H1 (cell line): Measurements from ENCODE around the gene TBC1D22A. TPM values are rescaled to one million over a fixed set of nuclear protein-coding genes. Genes with fewer than 3 reads are reported as not detected.

Experiments
- CTCF ChIA-PET: fragments of 300-600 bp; sonication (Branson Sonifier 250); formaldehyde crosslinking; loops from one replicate; lab custom pipeline; 2021; ENCODE audit not compliant: partially characterized antibody; lab: Charles Lee
- POLR2A ChIA-PET: fragments of 300-600 bp; sonication (Branson Sonifier 250); formaldehyde crosslinking; loops from one replicate; lab custom pipeline; 2021; ENCODE audit warnings: inconsistent platforms; ENCODE audit not compliant: partially characterized antibody; lab: Charles Lee
- DNase-seq, 2 experiments: peaks; one replicate each; pipeline versions ENCODE4 v3.0.0 to v3.0.0-alpha.2; 2010 to 2022; ENCODE audit warnings: low spot score in 2 of 2, low read depth in 1 of 2, mixed read lengths in 1 of 2
- FAIRE-seq: peaks from 2 replicates; lab custom pipeline; 2011; peaks lifted over from hg19 to GRCh38; lab: Jason Lieb, UNC
- H2AFZ ChIP-seq: 2 replicates; pipeline ENCODE4 v1.8.1; 2012; ENCODE audit warnings: low read length, inconsistent platforms
- H2AK5ac ChIP-seq: 2 replicates; pipeline ENCODE4 v1.6.1; 2013; ENCODE audit warnings: low read depth, low read length
- H2BK120ac ChIP-seq: replicated peaks from 2 replicates; pipeline ENCODE3; 2013; ENCODE audit warnings: low read depth, low read length, inconsistent platforms
- H2BK12ac ChIP-seq: 2 replicates; pipeline ENCODE4 v1.6.1; 2013; ENCODE audit warnings: low read depth, low read length
- H2BK15ac ChIP-seq: 2 replicates; pipeline ENCODE4 v1.6.1; 2013; ENCODE audit warnings: low read length
- H2BK20ac ChIP-seq: 2 replicates; pipeline ENCODE4 v1.6.1; 2013; ENCODE audit warnings: low read length
- H2BK5ac ChIP-seq: 2 replicates; pipeline ENCODE4 v1.6.1; 2013; ENCODE audit warnings: low read depth, low read length
- H3K14ac ChIP-seq: 2 replicates; pipeline ENCODE4 v1.6.1; 2013; ENCODE audit warnings: inconsistent platforms; ENCODE audit not compliant: insufficient read length
- H3K18ac ChIP-seq: 2 replicates; pipeline ENCODE4 v1.6.1; 2013; ENCODE audit warnings: low read length; ENCODE audit errors: extremely low read depth
- H3K23ac ChIP-seq: 2 replicates; pipeline ENCODE4 v1.6.1; 2013; ENCODE audit warnings: inconsistent platforms; ENCODE audit not compliant: insufficient read length
- H3K23me2 ChIP-seq: 2 replicates; pipeline ENCODE4 v1.6.1; 2013; ENCODE audit warnings: low read depth, low read length
- H3K27ac ChIP-seq: 2 replicates; pipeline ENCODE4 v1.6.1; 2011; ENCODE audit warnings: low read depth, low read length, inconsistent platforms
- H3K27me3 ChIP-seq, 4 experiments: replicated peaks in 1 of 4; 1 replicate in 1 of 4; 2 replicates in 3 of 4; pipeline versions ENCODE4 v1.6.1 to v1.8.1; 2011 to 2013; ENCODE audit warnings: low read length in 3 of 4, mild to moderate bottlenecking in 3 of 4, inconsistent platforms in 2 of 4, mixed read lengths in 2 of 4, moderate library complexity in 1 of 4; ENCODE audit not compliant: control insufficient read depth in 3 of 4, insufficient read depth in 3 of 4; ENCODE audit errors: extremely low read depth in 1 of 4
- H3K36me3 ChIP-seq, 4 experiments: 2 replicates each; pipeline versions ENCODE4 v1.6.1 to v1.8.1; 2011 to 2013; ENCODE audit warnings: mild to moderate bottlenecking in 4 of 4, low read length in 3 of 4, moderate library complexity in 2 of 4, control low read depth in 1 of 4, inconsistent platforms in 1 of 4; ENCODE audit not compliant: insufficient read depth in 4 of 4, control insufficient read depth in 2 of 4
- H3K4ac ChIP-seq: replicated peaks from 2 replicates; pipeline ENCODE3; 2013; ENCODE audit warnings: low read length, low read depth, mixed read lengths, inconsistent platforms; ENCODE audit not compliant: insufficient read length
- H3K4me1 ChIP-seq, 4 experiments: replicated peaks in 1 of 4; 1 replicate in 1 of 4; 2 replicates in 3 of 4; pipeline versions ENCODE4 v1.6.1 to v1.8.1; 2011 to 2013; ENCODE audit warnings: low read length in 3 of 4, inconsistent platforms in 2 of 4, mixed read lengths in 1 of 4; ENCODE audit not compliant: insufficient read depth in 4 of 4, control insufficient read depth in 3 of 4
- H3K4me2 ChIP-seq, 2 experiments: 2 replicates each; pipeline versions ENCODE4 v1.6.1 to v1.8.1; 2011 to 2013; ENCODE audit warnings: low read depth in 2 of 2, low read length in 2 of 2, control low read depth in 1 of 2, inconsistent platforms in 1 of 2, mild to moderate bottlenecking in 1 of 2; ENCODE audit not compliant: insufficient read depth in 1 of 2
- H3K4me3 ChIP-seq, 4 experiments: fragments of 200-600, 300-600 bp in 1 of 4; sonication (generic), shearing (Covaris generic), sonication (Bioruptor Twin) in 1 of 4; 2 replicates each; pipeline versions ENCODE4 v1.5.1 to v1.8.1; 2011 to 2016; ENCODE audit warnings: low read length in 4 of 4, low read depth in 3 of 4, control low read depth in 2 of 4, inconsistent platforms in 2 of 4, mild to moderate bottlenecking in 2 of 4, mixed read lengths in 1 of 4, moderate library complexity in 1 of 4; ENCODE audit not compliant: insufficient read depth in 2 of 4; ENCODE audit errors: extremely low read depth in 1 of 4
- H3K56ac ChIP-seq: replicated peaks from 2 replicates; pipeline ENCODE3; 2013; ENCODE audit warnings: low read depth, mild to moderate bottlenecking, mixed read lengths, low read length, inconsistent platforms; ENCODE audit not compliant: insufficient read length
- H3K79me1 ChIP-seq: 2 replicates; pipeline ENCODE4 v1.6.1; 2013; ENCODE audit warnings: low read depth, low read length, control low read depth
- H3K79me2 ChIP-seq, 2 experiments: 2 replicates each; pipeline versions ENCODE4 v1.6.1 to v1.8.1; 2012 to 2013; ENCODE audit warnings: low read length in 2 of 2, mild to moderate bottlenecking in 2 of 2, inconsistent platforms in 1 of 2; ENCODE audit not compliant: insufficient read depth in 2 of 2, control insufficient read depth in 1 of 2
- H3K9ac ChIP-seq, 4 experiments: replicated peaks in 1 of 4; 1 replicate in 1 of 4; 2 replicates in 3 of 4; pipeline versions ENCODE4 v1.6.1 to v1.8.1; 2011 to 2013; ENCODE audit warnings: low read depth in 3 of 4, low read length in 3 of 4, control low read depth in 2 of 4, mild to moderate bottlenecking in 2 of 4, moderate library complexity in 2 of 4, inconsistent platforms in 1 of 4; ENCODE audit errors: extremely low read depth in 1 of 4
- H3K9me3 ChIP-seq, 2 experiments: 2 replicates each; pipeline versions ENCODE4 v1.6.1 to v1.8.1; 2012 to 2013; ENCODE audit warnings: mild to moderate bottlenecking in 2 of 2, moderate library complexity in 2 of 2, control low read depth in 1 of 2, inconsistent platforms in 1 of 2, low read depth in 1 of 2, low read length in 1 of 2, mixed read lengths in 1 of 2; ENCODE audit not compliant: insufficient read depth in 2 of 2
- H4K20me1 ChIP-seq, 2 experiments: replicated peaks in 1 of 2; 2 replicates each; pipeline versions ENCODE3 to v1.8.1; 2011 to 2013; ENCODE audit warnings: inconsistent platforms in 2 of 2, low read length in 2 of 2, mild to moderate bottlenecking in 1 of 2; ENCODE audit not compliant: insufficient read depth in 2 of 2, control insufficient read depth in 1 of 2
- H4K5ac ChIP-seq: 2 replicates; pipeline ENCODE4 v1.6.1; 2013; ENCODE audit warnings: low read length, low read depth, mixed read lengths, inconsistent platforms; ENCODE audit not compliant: insufficient read length
- H4K8ac ChIP-seq: 2 replicates; pipeline ENCODE4 v1.8.0; 2013; ENCODE audit warnings: mild to moderate bottlenecking, moderate library complexity, low read length, inconsistent platforms; ENCODE audit not compliant: insufficient read depth; ENCODE audit errors: extremely low read depth
- H4K91ac ChIP-seq: replicated peaks from 2 replicates; pipeline ENCODE3; 2013; ENCODE audit warnings: low read length, mixed read lengths, inconsistent platforms; ENCODE audit not compliant: insufficient read length
- CBX5 ChIP-seq: fragments of 300-800, 300-1000 bp; sonication (generic); IDR thresholded peaks from 2 replicates; pipeline ENCODE4 v1.7.1; 2016; ENCODE audit warnings: antibody characterized with exemption, low read length, low read depth
- CHD1 ChIP-seq: IDR thresholded peaks from 2 replicates; pipeline ENCODE4 v1.6.1; 2012; ENCODE audit warnings: low read depth, low read length, improper control_type of control experiment
- CREB1 ChIP-seq: IDR thresholded peaks from 2 replicates; pipeline ENCODE4 v1.6.1; 2012; ENCODE audit warnings: inconsistent platforms
- HDAC6 ChIP-seq: IDR thresholded peaks from one replicate; pipeline ENCODE4 v1.7.1; 2012; ENCODE audit warnings: low read depth, mild to moderate bottlenecking, inconsistent platforms, low read length, moderate library complexity
- SAP30 ChIP-seq: fragments of 300-600 bp; sonication (generic); IDR thresholded peaks from 2 replicates; pipeline ENCODE4 v1.7.1; 2012; ENCODE audit warnings: low read length, moderate library complexity, mild to moderate bottlenecking, inconsistent platforms; ENCODE audit not compliant: insufficient read depth, insufficient replicate concordance
- SIRT6 ChIP-seq: IDR thresholded peaks from one replicate; pipeline ENCODE4 v1.7.1; 2012; ENCODE audit warnings: low read length, inconsistent platforms
- SIX5 ChIP-seq: IDR thresholded peaks from 2 replicates; pipeline ENCODE4 v1.6.1; 2011; ENCODE audit warnings: mild to moderate bottlenecking, low read depth, low read length
- SP2 ChIP-seq: IDR thresholded peaks from 2 replicates; pipeline ENCODE4 v1.6.1; 2012; ENCODE audit warnings: mild to moderate bottlenecking, low read length, inconsistent platforms
- WGBS, 2 experiments: shearing (Covaris generic) in 1 of 2; methylation state at CpG; one replicate each; pipeline versions ENCODE4 v1.1.6 to v1.1.7; 2013 to 2015; ENCODE audit warnings: low lambda C conversion rate in 2 of 2, mixed read lengths in 2 of 2, inconsistent platforms in 1 of 2, low coverage in 1 of 2, missing lambda C conversion rate in 1 of 2; ENCODE audit not compliant: insufficient replicate concordance in 2 of 2, insufficient coverage in 1 of 2, insufficient read length in 1 of 2; ENCODE audit errors: extremely low coverage in 1 of 2, missing lambda C conversion rate in 1 of 2; 5-methylcytosine and 5-hydroxymethylcytosine counted together
- polyA plus RNA-seq, 7 experiments: library from polyadenylated mRNA; depleted of rRNA in 3 of 7; stranded (reverse) in 5 of 7; unstranded in 2 of 7; fragments of >200 nt in 5 of 7; fragments of 200-250 nt in 2 of 7; gene quantifications; 1 replicate in 5 of 7; 2 replicates in 1 of 7; 4 replicates in 1 of 7; pipeline versions ENCODE4 v1.2.1 to v1.2.3, GENCODE V29; 2011 to 2013; ENCODE audit warnings: missing spikeins in 2 of 7, mixed read lengths in 2 of 7
- total RNA-seq: library from RNA; stranded (reverse); fragmentation: NEBNext Ultra II Directional; extraction: Animal tissue kit (Norgen Biotek cat#: 25700); gene quantifications from 2 replicates; pipeline ENCODE4 v1.2.1, GENCODE V29; 2021

The TBC1D22A gene
- total and polyA plus RNA-seq, 2 of the 8 experiments (the other 6 are each of a cell fraction or from before 2014, with no cell fraction given): 11.9 to 18.4 TPM

DNA sequence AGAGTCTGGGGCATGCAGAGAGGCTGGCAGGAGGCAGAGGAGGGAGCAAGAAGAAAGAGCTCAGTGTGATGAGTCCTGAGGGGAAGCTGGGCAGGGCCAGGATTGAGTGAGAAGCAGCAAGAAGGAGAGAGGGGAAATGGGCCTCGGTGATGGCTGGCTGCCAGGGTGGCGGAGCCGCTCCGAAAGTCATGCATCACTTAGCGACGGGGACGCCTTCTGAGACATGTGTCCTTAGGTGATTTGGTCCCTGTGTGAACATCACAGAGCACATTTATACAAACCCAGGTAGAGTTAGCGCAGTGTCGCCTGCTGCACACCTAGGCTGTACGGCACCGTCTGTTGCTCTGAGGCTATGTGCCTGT lies 15.1 kb downstream of the TBC1D22A start:
- H3K18ac ChIP-seq: no peak overlapping the region
- peak overlapping the region; percentile 26; the same call in 1 of the 2 replicates for H2BK5ac ChIP-seq
- no peaks in the 10 kb centered on the region for H3K23me2 ChIP-seq
- no peaks in the 10 kb centered on the region for H3K9me3 ChIP-seq
- H2AFZ ChIP-seq: no peak overlapping the region
- peak overlapping the region; percentile 45 for H4K8ac ChIP-seq
- peaks cover 3 to 10% of the 10 kb centered on the region in 2 experiments for H4K20me1 ChIP-seq
- WGBS, 2 experiments: 87% methylated on average over 11 of the region's 11 CpGs; no CpG with 5 or more reads in 1 of the 2 experiments
- no peaks in the 10 kb centered on the region; a peak in 1 of 7 replicates for H3K27me3 ChIP-seq
- H3K56ac ChIP-seq: no peak overlapping the region
- H2BK20ac ChIP-seq: no peak overlapping the region
- H3K9ac ChIP-seq: no peak overlapping the region
- H4K91ac ChIP-seq: no peak overlapping the region
- peaks cover 0 to 69% of the 10 kb centered on the region in 2 experiments; a peak in 2 of 4 replicates for H3K79me2 ChIP-seq
- no peaks in the 10 kb centered on the region for H3K36me3 ChIP-seq
- H4K5ac ChIP-seq: no peak overlapping the region
- peaks cover 18% of the 10 kb centered on the region for H3K79me1 ChIP-seq
- peaks cover 0 to 13% (median 7%) of the 10 kb centered on the region in 4 experiments; a peak in 6 of 7 replicates for H3K4me1 ChIP-seq
- no peak overlapping the region for H2BK12ac ChIP-seq
- no peak overlapping the region for H2BK120ac ChIP-seq
- no peak overlapping the region for H3K23ac ChIP-seq
- ChIA-PET POLR2A (no interaction called here), CTCF (no interaction called here)
- DNase-seq (no peak), FAIRE-seq (no peak)
- no peak overlapping the region for H2AK5ac ChIP-seq
- H2BK15ac ChIP-seq: no peak overlapping the region
- H3K4me2 ChIP-seq: no peak overlapping the region
- no peak overlapping the region for H3K4ac ChIP-seq
- H3K14ac ChIP-seq: no peak overlapping the region
- no peak overlapping the region for H3K4me3 ChIP-seq
- no peak overlapping the region for H3K27ac ChIP-seq
- no peak for TF ChIP-seq SP2
- TF ChIP-seq SAP30: no peak
- TF ChIP-seq SIX5: no peak
- TF ChIP-seq HDAC6: no peak
- no peak for TF ChIP-seq CHD1
- no peak for TF ChIP-seq SIRT6
- no peak for TF ChIP-seq CREB1
- TF ChIP-seq CBX5: no peak
